Upper lobe of right lung (tissue), 1 donor: ENCODE results near the gene HFM1. TPM values are rescaled to one million over a fixed set of nuclear protein-coding genes. Genes with fewer than 3 reads are reported as not detected.
"Not testable (repeated sequence)": the region's sequence is repeated elsewhere in the genome, so short reads cannot be mapped to it uniquely, and the experiment has no call there.

ENCODE experiments used
- ATAC-seq: fragments of 200-7000 bp; cut with Tn5 transposase; one replicate; pipeline ENCODE4 v1.9.1; 2020; ENCODE audit warnings: mild to moderate bottlenecking, moderate library complexity
- DNase-seq: peaks from one replicate; pipeline ENCODE4 v3.0.0-alpha.2; 2020
- H3K27ac ChIP-seq: fragments of 200-600 bp; one replicate; pipeline ENCODE4 v1.8.0; 2022
- H3K27me3 ChIP-seq: fragments of 200-600 bp; one replicate; pipeline ENCODE4 v1.8.0; 2022; ENCODE audit warnings: mild to moderate bottlenecking
- H3K36me3 ChIP-seq: fragments of 200-600 bp; one replicate; pipeline ENCODE4 v1.8.0; 2022
- H3K4me1 ChIP-seq: fragments of 200-600 bp; one replicate; pipeline ENCODE4 v1.8.0; 2022
- H3K4me3 ChIP-seq: fragments of 200-600 bp; one replicate; pipeline ENCODE4 v1.8.0; 2022; ENCODE audit warnings: mild to moderate bottlenecking
- H3K9me3 ChIP-seq: fragments of 200-600 bp; one replicate; pipeline ENCODE4 v1.8.0; 2022
- intact Hi-C: fragments of 100-400 bp; cut with DNase I; formaldehyde crosslinking; loops from one replicate; pipeline ENCODE4 v1.11.0; 2022
- total RNA-seq: library from RNA; stranded (reverse); fragmentation: NEBNext Ultra II Directional; extraction: Animal tissue kit (Norgen Biotek cat#: 25700); gene quantifications from one replicate; pipeline ENCODE4 v1.2.1, GENCODE V29; 2021
- TF ChIP-seq, protein P1 (sequence below): fragments of 200-600 bp; IDR thresholded peaks from one replicate; pipeline ENCODE4 v1.8.0; 2022; ENCODE audit warnings: antibody characterized with exemption
- donor health status: DM: no; HTN: yes; CAD: no; lungs with severe emphysema.

The HFM1 gene
- total RNA-seq, 1 donor from 2014 or later = 0.64 TPM

DNA sequence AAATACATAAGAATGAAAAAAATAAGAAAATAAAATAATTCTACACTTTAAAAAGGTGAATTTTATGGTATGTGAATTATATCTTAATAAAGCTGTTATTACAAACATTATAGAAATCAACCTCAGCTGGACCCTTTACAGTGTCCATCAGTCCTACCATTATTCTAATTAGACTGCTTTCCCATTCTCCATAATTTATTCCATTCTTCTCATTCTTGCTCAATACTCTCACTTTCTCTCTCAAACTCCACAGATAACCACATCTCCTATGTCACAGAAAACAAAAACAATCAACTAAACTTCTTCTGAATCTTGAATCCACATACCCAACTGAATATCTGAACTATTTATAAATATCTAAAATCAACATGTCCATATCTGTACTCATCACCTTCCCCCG, 11.6 kb downstream of the HFM1 start:
- TF ChIP-seq, protein P1, sequence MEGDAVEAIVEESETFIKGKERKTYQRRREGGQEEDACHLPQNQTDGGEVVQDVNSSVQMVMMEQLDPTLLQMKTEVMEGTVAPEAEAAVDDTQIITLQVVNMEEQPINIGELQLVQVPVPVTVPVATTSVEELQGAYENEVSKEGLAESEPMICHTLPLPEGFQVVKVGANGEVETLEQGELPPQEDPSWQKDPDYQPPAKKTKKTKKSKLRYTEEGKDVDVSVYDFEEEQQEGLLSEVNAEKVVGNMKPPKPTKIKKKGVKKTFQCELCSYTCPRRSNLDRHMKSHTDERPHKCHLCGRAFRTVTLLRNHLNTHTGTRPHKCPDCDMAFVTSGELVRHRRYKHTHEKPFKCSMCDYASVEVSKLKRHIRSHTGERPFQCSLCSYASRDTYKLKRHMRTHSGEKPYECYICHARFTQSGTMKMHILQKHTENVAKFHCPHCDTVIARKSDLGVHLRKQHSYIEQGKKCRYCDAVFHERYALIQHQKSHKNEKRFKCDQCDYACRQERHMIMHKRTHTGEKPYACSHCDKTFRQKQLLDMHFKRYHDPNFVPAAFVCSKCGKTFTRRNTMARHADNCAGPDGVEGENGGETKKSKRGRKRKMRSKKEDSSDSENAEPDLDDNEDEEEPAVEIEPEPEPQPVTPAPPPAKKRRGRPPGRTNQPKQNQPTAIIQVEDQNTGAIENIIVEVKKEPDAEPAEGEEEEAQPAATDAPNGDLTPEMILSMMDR = no peak
- no peak overlapping the region for H3K4me3 ChIP-seq
- H3K27ac ChIP-seq = no peak overlapping the region
- H3K36me3 ChIP-seq = no peaks in the 10 kb centered on the region
- DNase-seq (no peak), ATAC-seq (no peak)
- H3K9me3 ChIP-seq = no peaks in the 10 kb centered on the region
- no peaks in the 10 kb centered on the region for H3K4me1 ChIP-seq
- intact Hi-C loops = no loop called here
- no peaks in the 10 kb centered on the region for H3K27me3 ChIP-seq

DNA sequence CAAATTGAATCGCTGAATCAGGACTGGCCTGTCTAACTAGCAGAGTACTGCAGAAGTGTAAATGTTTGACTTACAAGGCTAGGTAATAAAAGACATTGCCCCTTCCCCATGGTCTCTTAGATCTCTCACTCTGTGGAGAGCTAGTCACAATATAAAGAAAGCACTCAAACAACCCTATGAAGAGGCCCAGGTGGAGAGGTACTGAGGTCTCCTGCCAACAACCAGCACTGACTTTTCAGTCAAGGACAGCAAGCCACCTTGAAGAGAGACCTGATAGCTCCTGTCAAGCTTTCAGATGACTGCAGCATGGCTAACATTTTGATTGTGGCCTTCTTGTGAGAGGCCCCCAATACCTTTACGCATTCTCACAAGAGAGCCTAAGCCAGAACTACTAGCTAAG, 18.5 kb downstream of the HFM1 start:
- intact Hi-C loops = no loop called here
- no peak overlapping the region for H3K27ac ChIP-seq
- H3K9me3 ChIP-seq = no peaks in the 10 kb centered on the region
- no peak overlapping the region for H3K4me3 ChIP-seq
- ATAC-seq (no peak), DNase-seq (no peak)
- H3K36me3 ChIP-seq = no peaks in the 10 kb centered on the region
- TF ChIP-seq, protein P1 = no peak
- no peaks in the 10 kb centered on the region for H3K27me3 ChIP-seq
- H3K4me1 ChIP-seq = no peaks in the 10 kb centered on the region

DNA sequence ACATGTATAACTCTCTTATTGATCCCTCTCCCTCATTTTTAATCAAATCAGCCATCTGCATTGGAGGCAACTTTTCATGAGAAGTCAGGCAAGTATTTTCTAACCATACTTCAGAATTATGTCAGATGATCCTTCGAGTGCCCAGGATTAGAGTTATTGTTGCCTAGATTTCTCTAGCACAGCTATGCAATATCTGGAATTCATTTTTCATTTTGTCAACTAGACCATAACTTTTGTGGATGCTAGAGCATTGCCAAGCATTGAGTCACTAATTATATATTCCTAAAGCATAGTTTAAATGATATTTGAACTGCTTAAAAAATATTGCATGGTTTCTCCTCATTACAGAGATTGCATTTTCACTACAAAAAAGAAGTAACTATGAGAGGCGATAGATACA, 21.2 kb downstream of the HFM1 start:
- Histone ChIP-seq H3K9me3 (no peaks in the 10 kb centered on the region), H3K36me3 (no peaks in the 10 kb centered on the region), H3K4me3 (no peak overlapping the region), H3K4me1 (no peaks in the 10 kb centered on the region), H3K27ac (no peak overlapping the region), H3K27me3 (no peaks in the 10 kb centered on the region)
- TF ChIP-seq, protein P1 = no peak
- DNase-seq (no peak), ATAC-seq (no peak)
- intact Hi-C loops = no loop called here

DNA sequence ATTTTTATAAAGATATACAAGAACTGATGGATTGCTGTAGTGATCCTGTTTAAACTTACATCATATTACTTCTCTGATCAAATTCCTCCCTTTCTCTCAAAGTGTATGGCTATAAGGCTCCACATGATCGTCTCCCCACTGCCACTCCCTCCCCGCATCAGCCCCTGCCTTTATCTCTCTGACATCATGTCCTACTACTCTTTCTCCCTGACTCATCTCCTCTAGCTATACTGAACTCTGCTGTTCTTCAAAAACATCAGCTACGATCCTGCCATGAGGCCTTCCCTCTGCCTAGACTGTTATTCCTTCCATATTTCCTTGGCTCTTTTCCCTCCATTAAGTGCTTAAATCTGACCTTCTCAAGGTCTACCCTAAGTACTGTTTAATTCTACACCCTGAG, 22.8 kb downstream of the HFM1 start:
- Histone ChIP-seq H3K4me1 (no peaks in the 10 kb centered on the region), H3K27me3 (no peaks in the 10 kb centered on the region), H3K9me3 (no peaks in the 10 kb centered on the region), H3K36me3 (no peaks in the 10 kb centered on the region), H3K4me3 (no peak overlapping the region), H3K27ac (no peak overlapping the region)
- DNase-seq = no peak
- intact Hi-C loops = no loop called here
- ATAC-seq = no peak
- TF ChIP-seq, protein P1 = no peak

DNA sequence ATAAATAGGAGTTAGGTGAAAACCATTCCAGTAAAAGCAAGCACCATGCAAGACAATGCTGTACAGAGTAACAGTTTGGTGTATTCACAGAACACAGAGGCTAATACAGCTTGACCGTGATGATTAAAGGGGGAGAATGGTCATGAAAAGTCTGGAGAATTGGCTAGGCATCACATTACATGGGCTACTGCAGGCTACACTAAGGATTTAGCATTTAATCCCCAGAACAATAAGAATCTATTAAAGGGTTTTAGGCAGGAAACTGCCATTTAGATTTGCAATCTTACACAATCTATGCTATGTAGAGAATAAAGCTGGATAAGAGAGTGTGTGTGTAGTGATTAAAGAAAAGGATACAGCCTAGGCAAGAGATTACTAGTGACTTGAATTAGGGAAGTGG, 30.6 kb downstream of the HFM1 start:
- DNase-seq = no peak
- no peak for ATAC-seq
- intact Hi-C loops = no loop called here
- TF ChIP-seq, protein P1 = no peak
- no peaks in the 10 kb centered on the region for H3K9me3 ChIP-seq
- H3K27me3 ChIP-seq = no peaks in the 10 kb centered on the region
- H3K4me1 ChIP-seq = no peaks in the 10 kb centered on the region
- H3K27ac ChIP-seq = no peak overlapping the region
- no peak overlapping the region for H3K4me3 ChIP-seq
- no peaks in the 10 kb centered on the region for H3K36me3 ChIP-seq

DNA sequence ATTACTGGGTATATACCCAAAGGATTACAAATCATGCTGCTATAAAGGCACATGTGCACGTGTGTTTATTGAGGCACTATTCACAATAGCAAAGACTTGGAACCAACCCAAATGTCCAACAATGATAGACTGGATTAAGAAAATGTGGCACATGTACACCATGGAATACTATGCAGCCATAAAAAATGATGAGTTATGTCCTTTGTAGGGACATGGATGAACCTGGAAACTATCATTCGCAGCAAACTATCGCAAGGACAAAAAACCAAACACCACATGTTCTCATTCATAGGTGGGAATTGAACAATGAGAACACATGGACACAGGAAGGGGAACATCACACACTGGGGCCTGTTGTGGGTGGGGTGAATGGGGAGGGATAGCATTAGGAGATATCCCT, 32.4 kb downstream of the HFM1 start:
- ATAC-seq, intact Hi-C loops, H3K4me1 ChIP-seq, H3K27ac ChIP-seq, H3K4me3 ChIP-seq, DNase-seq, H3K36me3 ChIP-seq, H3K9me3 ChIP-seq, H3K27me3 ChIP-seq: not testable (repeated sequence)
